Liver (tissue), 3 donors: ENCODE measurements around the gene MRPL42.

Experiments
- FOXA1 ChIP-seq: IDR thresholded peaks from 2 replicates; pipeline ENCODE4 v1.6.1; 2016; ENCODE audit warnings: antibody characterized with exemption
- JUND ChIP-seq, 2 donors: IDR thresholded peaks; 2 replicates each; pipeline ENCODE4 v1.6.1; 2016; ENCODE audit warnings: antibody characterized with exemption in 2 of 2
- RAD21 ChIP-seq, 2 donors: IDR thresholded peaks; 2 replicates each; pipeline ENCODE4 v1.6.1; 2016; ENCODE audit warnings: antibody characterized with exemption in 2 of 2, mild to moderate bottlenecking in 2 of 2
- RXRA ChIP-seq, 2 donors: IDR thresholded peaks; 2 replicates each; pipeline ENCODE4 v1.6.1; 2017 to 2018; ENCODE audit warnings: antibody characterized with exemption in 2 of 2, mild to moderate bottlenecking in 1 of 2
- SP1 ChIP-seq: IDR thresholded peaks from 2 replicates; pipeline ENCODE4 v1.6.1; 2018; ENCODE audit warnings: antibody characterized with exemption, mild to moderate bottlenecking
- TAF1 ChIP-seq: conservative IDR thresholded peaks from 2 replicates; pipeline ENCODE4 v1.6.1; 2016; ENCODE audit warnings: antibody characterized with exemption, mild to moderate bottlenecking
- YY1 ChIP-seq: IDR thresholded peaks from 2 replicates; pipeline ENCODE4 v1.6.1; 2016; ENCODE audit warnings: antibody characterized with exemption, mild to moderate bottlenecking
- TF ChIP-seq, protein P1 (sequence below): fragments of 150-350 bp; IDR thresholded peaks from 2 replicates; pipeline ENCODE4 v1.5.1; 2017; ENCODE audit warnings: improper control_type of control experiment, low read depth, low read length; ENCODE audit not compliant: missing input control
- TF ChIP-seq, protein P2 (sequence below): IDR thresholded peaks from 2 replicates; pipeline ENCODE4 v1.6.1; 2016; ENCODE audit warnings: antibody characterized with exemption
- TF ChIP-seq, protein P3 (sequence below): IDR thresholded peaks from 2 replicates; pipeline ENCODE4 v1.6.1; 2016; ENCODE audit warnings: antibody characterized with exemption
- TF ChIP-seq, protein P4 (sequence below): IDR thresholded peaks from 2 replicates; pipeline ENCODE4 v1.6.1; 2016; ENCODE audit warnings: antibody characterized with exemption, mild to moderate bottlenecking
- TF ChIP-seq, protein P5 (sequence below): IDR thresholded peaks from 2 replicates; pipeline ENCODE4 v1.6.1; 2016; ENCODE audit warnings: antibody characterized with exemption
- donor health status: healthy.
- donor health status: healthy.

DNA sequence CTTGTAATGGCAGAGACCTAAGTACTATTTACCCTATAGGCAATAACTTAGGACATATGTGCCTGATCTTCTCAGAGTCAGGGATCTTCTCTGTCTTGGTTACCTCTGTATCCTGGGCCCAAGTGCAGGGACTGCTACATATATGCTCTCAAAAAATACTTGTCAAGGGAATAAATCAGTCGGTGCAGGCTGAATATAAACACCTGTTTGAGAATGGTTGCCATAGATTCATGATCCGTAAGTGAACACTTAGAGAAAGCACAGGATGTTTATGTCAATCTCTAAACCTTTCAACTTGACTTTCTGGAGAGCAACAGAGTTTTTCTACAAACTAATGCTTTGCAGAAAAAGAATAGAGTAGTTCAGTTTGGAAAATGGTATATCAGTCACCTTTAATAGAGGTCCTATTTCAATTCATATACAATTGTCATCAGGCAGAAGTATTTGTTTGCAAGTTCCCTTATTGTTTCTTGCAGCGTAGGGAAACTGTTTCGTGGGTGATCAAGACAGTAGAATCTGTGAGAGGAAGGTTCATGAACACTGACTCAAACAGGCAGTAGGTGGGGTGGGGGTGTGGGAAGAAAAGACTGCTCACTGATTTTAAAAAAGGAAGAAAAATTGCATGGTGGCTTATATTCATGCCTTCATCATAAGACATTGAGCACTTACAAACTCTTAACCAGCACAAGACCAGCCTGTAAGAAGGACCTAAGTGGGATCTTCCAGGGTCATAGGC, 19.6 kb upstream of the MRPL42 start:
- TF ChIP-seq, protein P1, sequence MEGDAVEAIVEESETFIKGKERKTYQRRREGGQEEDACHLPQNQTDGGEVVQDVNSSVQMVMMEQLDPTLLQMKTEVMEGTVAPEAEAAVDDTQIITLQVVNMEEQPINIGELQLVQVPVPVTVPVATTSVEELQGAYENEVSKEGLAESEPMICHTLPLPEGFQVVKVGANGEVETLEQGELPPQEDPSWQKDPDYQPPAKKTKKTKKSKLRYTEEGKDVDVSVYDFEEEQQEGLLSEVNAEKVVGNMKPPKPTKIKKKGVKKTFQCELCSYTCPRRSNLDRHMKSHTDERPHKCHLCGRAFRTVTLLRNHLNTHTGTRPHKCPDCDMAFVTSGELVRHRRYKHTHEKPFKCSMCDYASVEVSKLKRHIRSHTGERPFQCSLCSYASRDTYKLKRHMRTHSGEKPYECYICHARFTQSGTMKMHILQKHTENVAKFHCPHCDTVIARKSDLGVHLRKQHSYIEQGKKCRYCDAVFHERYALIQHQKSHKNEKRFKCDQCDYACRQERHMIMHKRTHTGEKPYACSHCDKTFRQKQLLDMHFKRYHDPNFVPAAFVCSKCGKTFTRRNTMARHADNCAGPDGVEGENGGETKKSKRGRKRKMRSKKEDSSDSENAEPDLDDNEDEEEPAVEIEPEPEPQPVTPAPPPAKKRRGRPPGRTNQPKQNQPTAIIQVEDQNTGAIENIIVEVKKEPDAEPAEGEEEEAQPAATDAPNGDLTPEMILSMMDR: no peak
- TF ChIP-seq SP1 (no peak), RXRA (IDR thresholded peaks at IDR 0.05) (no peak), FOXA1 (no peak), RAD21 (IDR thresholded peaks at IDR 0.05) (no peak), TAF1 (no peak), JUND (IDR thresholded peaks at IDR 0.05) (no peak), YY1 (no peak)
- TF ChIP-seq, protein P2, sequence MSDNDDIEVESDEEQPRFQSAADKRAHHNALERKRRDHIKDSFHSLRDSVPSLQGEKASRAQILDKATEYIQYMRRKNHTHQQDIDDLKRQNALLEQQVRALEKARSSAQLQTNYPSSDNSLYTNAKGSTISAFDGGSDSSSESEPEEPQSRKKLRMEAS: no peak
- TF ChIP-seq, protein P3, sequence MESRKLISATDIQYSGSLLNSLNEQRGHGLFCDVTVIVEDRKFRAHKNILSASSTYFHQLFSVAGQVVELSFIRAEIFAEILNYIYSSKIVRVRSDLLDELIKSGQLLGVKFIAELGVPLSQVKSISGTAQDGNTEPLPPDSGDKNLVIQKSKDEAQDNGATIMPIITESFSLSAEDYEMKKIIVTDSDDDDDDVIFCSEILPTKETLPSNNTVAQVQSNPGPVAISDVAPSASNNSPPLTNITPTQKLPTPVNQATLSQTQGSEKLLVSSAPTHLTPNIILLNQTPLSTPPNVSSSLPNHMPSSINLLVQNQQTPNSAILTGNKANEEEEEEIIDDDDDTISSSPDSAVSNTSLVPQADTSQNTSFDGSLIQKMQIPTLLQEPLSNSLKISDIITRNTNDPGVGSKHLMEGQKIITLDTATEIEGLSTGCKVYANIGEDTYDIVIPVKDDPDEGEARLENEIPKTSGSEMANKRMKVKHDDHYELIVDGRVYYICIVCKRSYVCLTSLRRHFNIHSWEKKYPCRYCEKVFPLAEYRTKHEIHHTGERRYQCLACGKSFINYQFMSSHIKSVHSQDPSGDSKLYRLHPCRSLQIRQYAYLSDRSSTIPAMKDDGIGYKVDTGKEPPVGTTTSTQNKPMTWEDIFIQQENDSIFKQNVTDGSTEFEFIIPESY: no peak
- TF ChIP-seq, protein P4, sequence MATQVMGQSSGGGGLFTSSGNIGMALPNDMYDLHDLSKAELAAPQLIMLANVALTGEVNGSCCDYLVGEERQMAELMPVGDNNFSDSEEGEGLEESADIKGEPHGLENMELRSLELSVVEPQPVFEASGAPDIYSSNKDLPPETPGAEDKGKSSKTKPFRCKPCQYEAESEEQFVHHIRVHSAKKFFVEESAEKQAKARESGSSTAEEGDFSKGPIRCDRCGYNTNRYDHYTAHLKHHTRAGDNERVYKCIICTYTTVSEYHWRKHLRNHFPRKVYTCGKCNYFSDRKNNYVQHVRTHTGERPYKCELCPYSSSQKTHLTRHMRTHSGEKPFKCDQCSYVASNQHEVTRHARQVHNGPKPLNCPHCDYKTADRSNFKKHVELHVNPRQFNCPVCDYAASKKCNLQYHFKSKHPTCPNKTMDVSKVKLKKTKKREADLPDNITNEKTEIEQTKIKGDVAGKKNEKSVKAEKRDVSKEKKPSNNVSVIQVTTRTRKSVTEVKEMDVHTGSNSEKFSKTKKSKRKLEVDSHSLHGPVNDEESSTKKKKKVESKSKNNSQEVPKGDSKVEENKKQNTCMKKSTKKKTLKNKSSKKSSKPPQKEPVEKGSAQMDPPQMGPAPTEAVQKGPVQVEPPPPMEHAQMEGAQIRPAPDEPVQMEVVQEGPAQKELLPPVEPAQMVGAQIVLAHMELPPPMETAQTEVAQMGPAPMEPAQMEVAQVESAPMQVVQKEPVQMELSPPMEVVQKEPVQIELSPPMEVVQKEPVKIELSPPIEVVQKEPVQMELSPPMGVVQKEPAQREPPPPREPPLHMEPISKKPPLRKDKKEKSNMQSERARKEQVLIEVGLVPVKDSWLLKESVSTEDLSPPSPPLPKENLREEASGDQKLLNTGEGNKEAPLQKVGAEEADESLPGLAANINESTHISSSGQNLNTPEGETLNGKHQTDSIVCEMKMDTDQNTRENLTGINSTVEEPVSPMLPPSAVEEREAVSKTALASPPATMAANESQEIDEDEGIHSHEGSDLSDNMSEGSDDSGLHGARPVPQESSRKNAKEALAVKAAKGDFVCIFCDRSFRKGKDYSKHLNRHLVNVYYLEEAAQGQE: no peak
- TF ChIP-seq, protein P5, sequence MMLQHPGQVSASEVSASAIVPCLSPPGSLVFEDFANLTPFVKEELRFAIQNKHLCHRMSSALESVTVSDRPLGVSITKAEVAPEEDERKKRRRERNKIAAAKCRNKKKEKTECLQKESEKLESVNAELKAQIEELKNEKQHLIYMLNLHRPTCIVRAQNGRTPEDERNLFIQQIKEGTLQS: no peak
